GM12892 (cell line): ENCODE data around the gene ARHGAP12.

Experiments
- POLR2A ChIP-seq: IDR thresholded peaks from 2 replicates; pipeline ENCODE4 v1.6.1; 2011; ENCODE audit warnings: low read depth, low read length, control low read depth
- TAF1 ChIP-seq: IDR thresholded peaks from 2 replicates; pipeline ENCODE4 v1.6.1; 2011; ENCODE audit warnings: low read depth, mild to moderate bottlenecking, control low read depth, low read length, borderline replicate concordance

DNA sequence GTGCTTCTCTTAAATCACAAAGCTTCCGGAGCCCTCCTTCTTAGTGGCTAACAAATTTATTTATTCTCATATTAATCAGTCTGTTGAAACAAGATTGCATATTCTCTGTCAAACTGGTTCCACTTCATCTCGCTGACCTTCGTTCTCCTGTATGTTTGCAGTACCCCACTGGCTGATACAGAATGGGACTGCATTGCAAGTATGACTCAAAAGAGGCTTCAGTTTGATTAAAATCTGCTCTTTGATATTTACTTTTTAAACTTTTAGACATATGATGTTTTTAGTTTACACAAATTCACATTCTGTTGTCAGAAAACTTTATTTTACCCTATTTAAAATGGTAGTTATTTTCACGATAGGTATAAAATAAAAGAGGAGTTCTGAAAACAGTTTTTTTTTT is 14.3 kb upstream of the ARHGAP12 start:
- TF ChIP-seq POLR2A (no peak), TAF1 (no peak)
